H1 (cell line): ENCODE measurements around the gene TBL1Y.

Experiments
- ATF2 ChIP-seq: IDR thresholded peaks from 2 replicates; pipeline ENCODE4 v1.6.1; 2012; ENCODE audit warnings: low read length, inconsistent platforms
- CHD1 ChIP-seq: IDR thresholded peaks from 2 replicates; pipeline ENCODE4 v1.6.1; 2012; ENCODE audit warnings: low read depth, low read length, improper control_type of control experiment
- CTCF ChIP-seq, 3 experiments: IDR thresholded peaks; 1 replicate in 2 of 3; 2 replicates in 1 of 3; pipeline versions ENCODE4 v1.5.1 to v1.6.1; 2011; ENCODE audit warnings: low read length in 3 of 3, mild to moderate bottlenecking in 3 of 3, inconsistent platforms in 2 of 3, low read depth in 1 of 3, moderate library complexity in 1 of 3; ENCODE audit not compliant: insufficient read depth in 1 of 3; ENCODE audit errors: control extremely low read depth in 1 of 3
- HDAC2 ChIP-seq, 2 experiments: fragments of 300-600 bp in 1 of 2; sonication (generic) in 1 of 2; IDR thresholded peaks; 2 replicates each; pipeline ENCODE4 v1.6.1; 2011 to 2012; ENCODE audit warnings: low read depth in 2 of 2, low read length in 2 of 2, mild to moderate bottlenecking in 2 of 2, moderate library complexity in 2 of 2, borderline replicate concordance in 1 of 2, inconsistent platforms in 1 of 2
- MAFK ChIP-seq: IDR thresholded peaks from 2 replicates; pipeline ENCODE4 v1.6.1; 2012; ENCODE audit warnings: low read depth, mild to moderate bottlenecking, improper control_type of control experiment, low read length
- MAX ChIP-seq: IDR thresholded peaks from 2 replicates; pipeline ENCODE4 v1.6.1; 2012; ENCODE audit warnings: inconsistent platforms
- POLR2A ChIP-seq, 2 experiments: IDR thresholded peaks; 1 replicate in 1 of 2; 2 replicates in 1 of 2; pipeline ENCODE4 v1.6.1; 2011; ENCODE audit warnings: low read depth in 2 of 2, low read length in 2 of 2, mild to moderate bottlenecking in 2 of 2; ENCODE audit errors: control extremely low read depth in 1 of 2
- POLR2AphosphoS5 ChIP-seq: IDR thresholded peaks from 2 replicates; pipeline ENCODE4 v1.6.1; 2011; ENCODE audit warnings: low read depth, low read length
- YY1 ChIP-seq: IDR thresholded peaks from 2 replicates; pipeline ENCODE4 v1.6.1; 2011; ENCODE audit warnings: low read depth, mild to moderate bottlenecking, low read length
- ZNF274 ChIP-seq: IDR thresholded peaks from 2 replicates; pipeline ENCODE4 v1.7.0; 2012; ENCODE audit warnings: low read length, borderline replicate concordance; ENCODE audit errors: extremely low read depth

- TF ChIP-seq MAX: no peak
- no peak for TF ChIP-seq CHD1
- no peak for TF ChIP-seq MAFK
- TF ChIP-seq CTCF (IDR thresholded peaks at IDR 0.05; ENCODE audit: control extremely low read depth in 1 of 3, insufficient read depth in 1 of 3, low read depth in 1 of 3, low read length in 3 of 3): no peak
- TF ChIP-seq POLR2A (IDR thresholded peaks at IDR 0.05; ENCODE audit: control extremely low read depth in 1 of 2, low read depth in 2 of 2, low read length in 2 of 2): no peak
- no peak for TF ChIP-seq POLR2AphosphoS5
- TF ChIP-seq YY1: no peak
- TF ChIP-seq ZNF274: no peak
- TF ChIP-seq HDAC2 (IDR thresholded peaks at IDR 0.05; ENCODE audit: borderline replicate concordance in 1 of 2, low read depth in 2 of 2, low read length in 2 of 2): no peak
- no peak for TF ChIP-seq ATF2
Observed at GRCh38 chrY:7039037-7039436, 128.5 kb downstream of the TBL1Y start.
